Brain microvascular endothelial cell (primary cell): ENCODE results near the gene NAA38.
A peak's percentile ranks its signal among the peaks of the same experiment; 100 is the strongest.
"Not testable (repeated sequence)": the region's sequence is repeated elsewhere in the genome, so short reads cannot be mapped to it uniquely, and the experiment has no call there.

ENCODE experiments used
- DNase-seq: peaks from one replicate; pipeline ENCODE4 v3.0.0-alpha.2; 2020
- H3K27ac ChIP-seq: fragments of 250-450 bp; sonication (Bioruptor Pico); 2 replicates; pipeline ENCODE4 v1.5.1; 2020; ENCODE audit warnings: mild to moderate bottlenecking, moderate library complexity
- H3K27me3 ChIP-seq: fragments of 250-450 bp; sonication (Bioruptor Pico); replicated peaks from 2 replicates; pipeline ENCODE4 v1.5.1; 2020; ENCODE audit warnings: mild to moderate bottlenecking
- H3K36me3 ChIP-seq: fragments of 250-450 bp; sonication (Bioruptor Pico); replicated peaks from 2 replicates; pipeline ENCODE4 v1.5.1; 2020; ENCODE audit warnings: mild to moderate bottlenecking
- H3K4me3 ChIP-seq: 2 replicates; pipeline ENCODE4 v1.5.1; 2011; ENCODE audit warnings: low read depth, mild to moderate bottlenecking, control low read depth, low read length, moderate library complexity
- in situ Hi-C: cut with HindIII; loops from 2 replicates; pipeline ENCODE4 v1.10.0; 2017; ENCODE audit warnings: low sequenced_read_pairs, low pct_ligation_motif_present
- TF ChIP-seq, protein P1 (sequence below): IDR thresholded peaks from 2 replicates; pipeline ENCODE4 v1.5.1; 2011; ENCODE audit warnings: low read depth, mild to moderate bottlenecking, moderate library complexity, low read length, control low read depth, inconsistent platforms; ENCODE audit errors: missing control alignments

Gene NAA38

DNA sequence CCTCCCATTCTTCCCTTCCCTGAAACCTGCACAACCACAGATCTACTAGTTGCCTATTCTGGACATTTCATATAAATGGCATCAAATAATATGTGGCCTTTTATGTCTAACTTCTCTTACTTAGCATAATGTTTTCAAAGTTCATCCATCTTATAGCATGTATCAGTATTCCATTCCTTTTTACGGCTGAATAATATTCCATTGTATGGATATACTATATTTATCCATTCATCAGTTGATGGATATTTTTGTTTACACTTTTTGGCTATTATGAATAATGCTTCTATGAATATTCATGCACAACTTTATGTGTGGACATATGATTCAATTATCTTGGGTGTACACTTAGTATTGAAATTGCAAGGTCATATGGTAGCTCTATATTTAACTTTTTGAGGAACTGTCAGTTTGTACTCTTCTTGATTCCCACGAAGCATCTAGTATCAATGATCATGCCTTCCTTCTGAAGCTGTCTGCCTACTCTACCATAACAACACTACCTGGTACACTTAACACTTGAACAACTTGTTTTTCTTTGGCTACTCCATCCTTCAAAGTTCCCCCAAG lies 18.5 kb upstream of the NAA38 start:
- Histone ChIP-seq H3K27me3 (no peaks in the 10 kb centered on the region), H3K4me3 (no peak overlapping the region), H3K27ac (no peak overlapping the region), H3K36me3 (peaks cover 9% of the 10 kb centered on the region)
- TF ChIP-seq, protein P1, sequence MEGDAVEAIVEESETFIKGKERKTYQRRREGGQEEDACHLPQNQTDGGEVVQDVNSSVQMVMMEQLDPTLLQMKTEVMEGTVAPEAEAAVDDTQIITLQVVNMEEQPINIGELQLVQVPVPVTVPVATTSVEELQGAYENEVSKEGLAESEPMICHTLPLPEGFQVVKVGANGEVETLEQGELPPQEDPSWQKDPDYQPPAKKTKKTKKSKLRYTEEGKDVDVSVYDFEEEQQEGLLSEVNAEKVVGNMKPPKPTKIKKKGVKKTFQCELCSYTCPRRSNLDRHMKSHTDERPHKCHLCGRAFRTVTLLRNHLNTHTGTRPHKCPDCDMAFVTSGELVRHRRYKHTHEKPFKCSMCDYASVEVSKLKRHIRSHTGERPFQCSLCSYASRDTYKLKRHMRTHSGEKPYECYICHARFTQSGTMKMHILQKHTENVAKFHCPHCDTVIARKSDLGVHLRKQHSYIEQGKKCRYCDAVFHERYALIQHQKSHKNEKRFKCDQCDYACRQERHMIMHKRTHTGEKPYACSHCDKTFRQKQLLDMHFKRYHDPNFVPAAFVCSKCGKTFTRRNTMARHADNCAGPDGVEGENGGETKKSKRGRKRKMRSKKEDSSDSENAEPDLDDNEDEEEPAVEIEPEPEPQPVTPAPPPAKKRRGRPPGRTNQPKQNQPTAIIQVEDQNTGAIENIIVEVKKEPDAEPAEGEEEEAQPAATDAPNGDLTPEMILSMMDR, result no peak
- DNase-seq, result no peak
- in situ Hi-C loops, result no loop called here

DNA sequence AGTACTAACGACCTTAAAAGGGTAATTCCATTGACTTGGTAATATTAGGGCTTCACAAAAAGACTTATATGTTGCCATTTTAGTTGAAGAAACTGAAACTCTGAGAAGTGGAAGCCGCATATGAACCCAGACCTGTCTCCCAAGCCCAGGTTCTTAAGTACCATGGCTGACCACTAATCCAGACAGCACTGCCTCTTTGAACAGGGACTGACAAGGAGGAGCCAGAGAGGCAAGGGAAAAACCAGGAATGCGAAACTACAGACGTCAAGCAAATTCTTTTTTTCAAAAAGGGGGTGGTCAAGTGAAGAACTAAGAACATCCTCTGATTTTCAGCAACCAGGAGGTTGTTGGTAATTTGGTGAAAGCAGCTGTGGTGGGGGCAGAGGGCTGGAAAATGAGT lies 15.7 kb upstream of the NAA38 start:
- DNase-seq, result no peak
- Histone ChIP-seq H3K4me3 (no peak overlapping the region), H3K27ac (no peak overlapping the region), H3K36me3 (peaks cover 3% of the 10 kb centered on the region), H3K27me3 (no peaks in the 10 kb centered on the region)
- in situ Hi-C loops, result no loop called here
- TF ChIP-seq, protein P1, result no peak

DNA sequence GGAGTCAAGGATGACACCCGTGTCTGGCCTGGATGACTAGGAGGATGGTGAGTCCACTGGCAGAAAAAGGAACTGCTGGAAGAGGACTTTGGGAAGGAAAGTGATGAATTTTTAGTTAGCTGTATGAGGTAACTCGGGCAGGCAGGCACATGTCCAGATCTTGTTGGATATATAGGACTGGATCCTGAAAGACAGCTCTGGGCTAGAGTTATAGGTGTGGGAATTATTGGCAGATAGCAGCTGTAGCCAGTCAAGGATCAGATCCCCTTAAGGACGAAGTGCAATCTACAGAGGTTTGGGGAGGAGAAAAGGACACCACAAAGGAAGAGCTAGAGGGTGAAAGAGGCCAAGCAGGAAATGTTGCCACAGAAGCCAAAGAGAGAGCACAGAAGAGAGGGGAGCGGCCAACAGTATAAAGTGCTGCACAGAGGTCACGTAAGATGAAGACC lies 10.5 kb upstream of the NAA38 start:
- no peak overlapping the region for H3K27ac ChIP-seq
- H3K4me3 ChIP-seq, result no peak overlapping the region
- in situ Hi-C loops, result no loop called here
- peaks cover 3% of the 10 kb centered on the region for H3K36me3 ChIP-seq
- TF ChIP-seq, protein P1, result no peak
- no peaks in the 10 kb centered on the region for H3K27me3 ChIP-seq
- DNase-seq, result no peak

DNA sequence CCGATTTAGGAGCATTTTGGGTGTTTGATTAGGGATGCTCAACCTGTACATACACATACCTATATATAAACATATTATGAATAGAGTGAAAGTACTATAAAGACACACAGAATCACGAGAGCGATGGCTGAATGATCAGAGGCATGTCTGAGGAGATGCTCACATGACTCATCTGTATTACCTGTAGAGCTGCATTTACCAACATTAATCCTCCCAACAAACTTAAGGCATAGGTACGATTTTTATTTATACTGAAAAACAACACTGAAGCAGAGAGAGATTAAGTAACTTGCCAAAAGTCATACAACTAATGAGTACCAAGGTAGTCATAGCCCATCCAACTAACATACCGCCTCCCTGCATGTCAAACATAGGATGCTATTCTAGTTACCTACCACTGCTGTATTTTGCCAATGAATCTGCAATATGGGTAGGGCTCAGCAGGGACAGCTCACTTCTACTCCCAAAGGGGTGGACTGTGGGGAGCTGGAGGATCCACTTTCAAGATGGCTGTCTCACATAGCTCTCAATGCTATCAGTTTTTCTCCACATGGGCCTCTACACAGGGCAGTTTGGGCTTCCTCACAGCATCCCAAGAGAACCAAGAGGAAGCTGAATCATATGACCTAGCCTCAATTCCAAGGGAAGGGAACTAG lies 7.8 kb upstream of the NAA38 start:
- TF ChIP-seq, protein P1, result no peak
- Histone ChIP-seq H3K27ac (no peak overlapping the region), H3K36me3 (peaks cover 6% of the 10 kb centered on the region), H3K4me3 (no peak overlapping the region), H3K27me3 (no peaks in the 10 kb centered on the region)
- in situ Hi-C loops, result no loop called here
- DNase-seq, result no peak

DNA sequence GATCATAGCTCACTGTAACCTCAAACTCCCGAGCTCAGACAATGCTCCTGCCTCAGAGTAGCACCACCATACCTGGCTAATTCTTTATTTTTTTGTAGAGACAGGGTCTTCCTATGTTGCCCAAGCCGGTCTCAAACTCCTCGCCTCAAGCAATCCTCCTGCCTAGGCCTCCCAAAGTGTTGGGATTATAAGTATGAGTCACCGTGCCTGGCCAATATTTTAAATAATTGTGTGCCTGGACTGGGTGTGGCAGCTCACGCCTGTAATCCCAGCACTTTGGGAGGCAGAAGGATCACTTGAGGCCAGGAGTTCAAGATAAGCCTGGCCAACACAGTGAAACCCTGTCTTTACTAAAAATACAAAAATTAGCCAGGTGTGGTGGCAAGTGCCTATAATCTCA lies 7.0 kb upstream of the NAA38 start:
- H3K4me3 ChIP-seq, H3K36me3 ChIP-seq, H3K27me3 ChIP-seq, H3K27ac ChIP-seq, DNase-seq, in situ Hi-C loops: not testable (repeated sequence)

DNA sequence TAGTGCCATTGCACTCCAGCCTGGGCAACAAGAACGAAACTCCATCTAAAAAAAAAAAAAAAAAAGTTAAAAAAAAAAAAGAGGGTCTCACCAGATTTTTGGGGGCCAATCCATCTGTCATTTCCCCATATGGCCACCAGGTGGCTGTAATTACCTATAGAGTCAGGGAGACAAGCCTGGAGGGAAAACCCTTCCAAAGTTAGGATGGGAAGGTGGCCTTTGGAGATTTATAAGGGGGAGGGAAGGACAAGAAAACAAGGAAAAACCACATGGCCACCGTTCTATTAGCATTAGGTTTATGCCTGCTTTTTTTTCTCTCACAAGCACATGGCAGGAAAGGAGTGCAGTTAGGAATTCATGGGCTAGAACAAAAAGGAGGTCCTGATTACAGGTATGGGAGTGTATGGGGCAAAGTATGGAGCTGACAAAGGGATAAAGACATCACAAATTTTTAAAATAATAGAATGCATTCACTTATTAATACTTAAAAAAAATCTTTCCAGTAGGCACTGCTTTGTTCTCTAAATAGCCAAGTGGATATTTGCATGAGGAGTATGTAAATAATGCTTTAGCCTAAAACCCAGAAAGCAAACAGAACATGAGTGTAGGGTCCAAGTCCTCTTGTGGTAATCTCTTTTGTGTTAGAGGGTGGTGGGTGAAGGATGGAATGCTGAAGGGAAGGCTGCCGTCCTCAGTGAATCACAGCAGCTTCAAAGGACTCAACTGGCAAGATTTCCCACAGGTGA lies 5.5 kb upstream of the NAA38 start:
- TF ChIP-seq, protein P1, result peak; percentile 75
- DNase-seq, result no peak
- Histone ChIP-seq H3K36me3 (peaks cover 3% of the 10 kb centered on the region), H3K4me3 (no peak overlapping the region), H3K27ac (no peak overlapping the region), H3K27me3 (no peaks in the 10 kb centered on the region)
- in situ Hi-C loops, result no loop called here
